GM18519 (cell line): ENCODE measurements around the gene RPH3AL.
"Not testable (repeated sequence)": the region's sequence is repeated elsewhere in the genome, so short reads cannot be mapped to it uniquely, and the experiment has no call there.

Experiments used
- ATAC-seq: cut with Tn5 transposase; IDR thresholded peaks from one replicate; pipeline ENCODE4 v1.9.1; 2021; ENCODE audit warnings: mild to moderate bottlenecking, moderate library complexity; ENCODE audit not compliant: unreplicated experiment, low FRiP score

RPH3AL gene

GRCh38 chr17:322006-322780 lies 30.4 kb downstream of the RPH3AL start:
- no peak for ATAC-seq

DNA sequence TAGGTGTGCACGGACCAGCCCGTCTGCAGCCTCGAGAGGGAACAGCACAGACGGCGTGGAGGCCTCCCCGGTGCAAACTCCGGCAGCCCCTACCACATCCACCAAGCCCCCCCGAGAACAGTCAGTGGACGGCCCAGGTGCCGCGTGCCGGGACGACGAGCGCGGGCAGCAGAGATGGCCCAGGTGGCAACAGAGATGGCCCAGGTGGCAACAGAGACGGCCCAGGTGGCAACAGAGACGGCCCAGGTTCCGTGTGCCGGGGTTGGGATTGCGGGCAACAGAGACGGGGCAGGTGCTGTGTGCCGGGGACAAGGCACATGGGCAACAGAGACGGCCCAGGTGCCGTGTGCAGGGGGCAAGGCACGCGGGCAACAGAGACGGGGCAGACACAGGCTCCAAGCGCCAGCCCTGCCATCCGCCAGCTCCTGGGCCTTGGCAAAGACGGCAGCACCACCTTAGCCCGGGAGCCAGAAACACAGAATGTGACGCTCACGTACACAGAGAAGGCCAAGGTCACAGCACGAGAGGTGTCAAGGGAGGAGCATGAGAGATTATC lies 31.1 kb downstream of the RPH3AL start:
- no peak for ATAC-seq

DNA sequence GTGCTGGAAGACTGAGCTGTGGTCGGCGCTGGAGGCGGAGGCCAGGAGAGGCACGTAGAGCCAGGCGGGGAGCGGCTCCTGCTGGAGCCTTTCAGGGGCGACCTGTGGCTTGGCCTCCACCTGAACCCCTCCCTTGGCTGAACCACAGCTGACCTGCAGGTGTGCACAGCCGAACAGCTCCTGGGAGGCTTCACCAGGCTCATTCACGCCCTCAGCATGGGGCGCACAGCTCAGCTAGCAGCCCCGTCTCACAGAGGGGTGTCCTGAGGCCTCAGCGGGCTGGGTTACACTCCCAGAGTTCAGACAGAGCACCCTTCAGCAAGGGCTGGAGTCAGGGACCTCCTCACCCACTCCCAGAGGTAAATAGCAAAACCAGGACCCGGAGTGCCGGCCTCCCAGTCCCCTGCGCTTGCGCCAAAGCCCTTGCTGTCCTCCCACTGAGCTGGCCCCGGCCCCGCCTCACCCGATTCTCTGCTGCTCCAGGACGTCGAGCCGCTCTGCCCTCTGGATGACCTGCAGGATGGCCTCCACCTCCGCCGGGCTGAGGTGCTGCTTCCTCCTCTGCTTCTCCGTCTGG lies 31.7 kb downstream of the RPH3AL start:
- no peak for ATAC-seq

- ATAC-seq, result no peak
These were observed 32.5 kb downstream of the RPH3AL start for GRCh38 chr17:320139-320538.

DNA sequence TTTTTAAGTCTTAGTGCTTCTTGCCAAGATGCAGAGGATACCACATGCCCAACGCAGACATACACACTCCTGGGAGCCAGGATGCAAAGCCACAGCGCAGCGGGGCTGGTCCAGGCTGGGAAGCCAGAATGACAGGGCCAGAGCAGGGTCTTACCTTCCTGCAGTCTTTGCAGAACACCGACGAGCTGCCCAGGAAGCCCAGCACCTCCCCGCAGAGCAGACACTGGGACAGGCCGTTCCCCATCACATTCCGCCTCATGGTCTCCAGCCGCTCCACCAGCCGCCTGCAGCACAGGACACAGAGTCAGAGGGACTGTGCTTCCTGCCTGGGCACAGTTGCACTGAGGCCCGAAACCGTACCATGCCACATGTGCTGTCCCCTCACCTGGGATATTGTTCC lies 33.3 kb downstream of the RPH3AL start:
- no peak for ATAC-seq

- not testable (repeated sequence) for ATAC-seq
These were observed 35.5 kb downstream of the RPH3AL start for GRCh38 chr17:317070-317469.

DNA sequence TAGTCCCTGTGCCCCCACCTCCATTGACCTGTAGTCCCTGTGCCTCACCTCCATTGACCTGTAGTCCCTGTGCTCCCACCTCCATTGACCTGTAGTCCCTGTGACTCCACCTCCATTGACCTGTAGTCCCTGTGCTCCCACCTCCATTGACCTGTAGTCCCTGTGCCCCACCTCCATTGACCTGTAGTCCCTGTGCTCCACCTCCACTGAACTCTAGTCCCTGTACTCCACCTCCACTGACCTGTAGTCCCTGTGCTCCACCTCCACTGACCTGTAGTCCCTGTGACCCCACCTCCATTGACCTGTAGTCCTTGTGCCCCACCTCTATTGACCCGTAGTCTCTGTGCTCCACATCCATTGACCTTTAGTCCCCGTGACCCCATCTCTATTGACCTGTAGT lies 37.2 kb downstream of the RPH3AL start:
- ATAC-seq, result not testable (repeated sequence)

DNA sequence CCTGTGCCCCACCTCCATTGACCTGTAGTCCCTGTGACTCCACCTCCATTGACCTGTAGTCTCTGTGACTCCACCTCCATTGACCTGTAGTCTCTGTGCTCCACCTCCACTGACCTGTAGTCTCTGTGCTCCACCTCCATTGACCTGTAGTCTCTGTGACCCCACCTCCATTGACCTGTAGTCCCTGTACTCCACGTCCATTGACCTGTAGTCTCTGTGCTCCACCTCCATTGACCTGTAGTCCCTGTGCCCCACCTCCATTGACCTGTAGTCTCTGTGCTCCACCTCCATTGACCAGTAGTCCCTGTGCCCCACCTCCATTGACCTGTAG lies 38.0 kb downstream of the RPH3AL start:
- ATAC-seq, result not testable (repeated sequence)

GRCh38 chr17:313911-314613 lies 38.5 kb downstream of the RPH3AL start:
- no peak for ATAC-seq

- ATAC-seq, result no peak
These were observed 39.4 kb downstream of the RPH3AL start for GRCh38 chr17:313231-313630.

- no peak for ATAC-seq
These were observed 40.0 kb downstream of the RPH3AL start for GRCh38 chr17:312476-313148.

DNA sequence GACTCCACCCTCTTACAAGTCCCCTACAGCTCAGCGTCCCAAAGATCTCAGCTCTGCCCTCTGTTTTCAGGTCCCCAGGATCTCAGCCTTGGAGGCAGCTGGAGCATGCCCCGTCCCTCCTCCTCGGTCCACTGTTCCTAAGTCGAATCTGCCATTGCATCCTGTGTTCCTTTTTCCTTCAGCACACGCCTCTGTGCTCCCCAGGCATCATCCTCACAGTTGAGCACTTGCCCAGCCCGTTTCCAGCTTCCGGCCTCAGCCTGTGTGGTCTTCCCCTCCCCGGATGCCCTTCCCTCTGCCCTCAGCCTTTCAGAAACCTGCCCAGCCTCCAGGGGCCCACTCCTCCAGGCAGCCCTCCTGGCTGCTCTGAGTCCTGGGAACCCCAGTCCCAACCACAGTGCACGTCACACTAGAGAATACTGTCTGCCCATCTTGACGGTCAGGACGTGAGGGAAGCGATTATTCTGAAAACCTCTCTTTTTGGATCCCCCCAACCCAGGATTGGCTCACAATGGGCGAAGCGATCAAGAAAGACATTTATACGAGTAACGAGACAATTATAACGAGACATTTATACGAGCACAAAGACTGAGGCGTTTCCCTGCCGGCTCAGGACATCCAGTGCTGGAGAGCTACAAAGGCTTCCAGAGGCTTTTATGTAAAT lies 41.4 kb downstream of the RPH3AL start:
- ATAC-seq, result no peak

- no peak for ATAC-seq
These were observed 42.2 kb downstream of the RPH3AL start for GRCh38 chr17:310111-311010.

DNA sequence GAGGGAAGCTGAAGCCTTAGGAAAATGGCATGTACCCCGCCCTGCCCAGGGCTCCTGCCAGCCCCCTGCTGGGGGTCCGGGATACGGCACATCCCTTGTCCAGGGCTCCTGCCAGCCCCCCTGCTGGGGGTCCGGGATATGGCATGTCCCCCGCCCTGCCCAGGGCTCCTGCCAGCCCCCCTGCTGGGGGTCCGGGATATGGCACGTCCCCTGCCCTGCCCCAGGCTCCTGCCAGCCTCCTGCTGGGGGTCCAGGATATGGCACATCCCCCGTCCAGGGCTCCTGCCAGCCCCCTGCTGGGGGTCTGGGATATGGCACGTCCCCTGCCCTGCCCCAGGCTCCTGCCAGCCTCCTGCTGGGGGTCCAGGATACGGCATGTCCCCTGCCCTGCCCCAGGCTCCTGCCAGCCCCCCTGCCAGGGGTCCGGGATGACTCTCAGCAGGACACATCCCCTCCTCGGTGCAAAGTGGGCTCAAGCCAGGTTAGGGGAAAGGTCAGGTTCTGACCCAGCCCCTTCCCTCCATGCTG lies 43.2 kb downstream of the RPH3AL start:
- ATAC-seq, result no peak

- no peak for ATAC-seq
These were observed 44.7 kb downstream of the RPH3AL start for GRCh38 chr17:307741-308507.

- no peak for ATAC-seq
These were observed 45.3 kb downstream of the RPH3AL start for GRCh38 chr17:307295-307691.

GRCh38 chr17:306536-307294 lies 45.9 kb downstream of the RPH3AL start:
- ATAC-seq, result no peak

- ATAC-seq, result no peak
These were observed 46.5 kb downstream of the RPH3AL start for GRCh38 chr17:306116-306515.
